NOMO-1 (cell line): ENCODE measurements around the gene CATSPERB.
"Not testable (repeated sequence)": the region's sequence is repeated elsewhere in the genome, so short reads cannot be mapped to it uniquely, and the experiment has no call there.

ENCODE experiments used
- DNase-seq, 2 experiments: peaks; one replicate each; lab custom pipeline; 2025; ENCODE audit not compliant: unreplicated experiment in 2 of 2; lab: John Stamatoyannopoulos, UW

The CATSPERB gene

GRCh38 chr14:91731986-91732385 is at the start of gene CATSPERB:
Gene CATSPERB (minus strand): TSS chr14:91732086. CDS start chr14:91729479, 2,607 bp downstream.
- no peak for DNase-seq

GRCh38 chr14:91780452-91780851 is 48.6 kb upstream of the CATSPERB start:
- peak in 1 of 2 experiments; percentile 48 for DNase-seq

- DNase-seq: no peak
These were observed 46.3 kb upstream of the CATSPERB start for GRCh38 chr14:91778217-91778616.

GRCh38 chr14:91774140-91775096 is 42.5 kb upstream of the CATSPERB start:
- peak in 1 of 2 experiments; percentile 42 for DNase-seq

GRCh38 chr14:91770185-91770584 is 38.3 kb upstream of the CATSPERB start:
- no peak for DNase-seq

- no peak for DNase-seq
These were observed 23.8 kb upstream of the CATSPERB start for GRCh38 chr14:91755570-91756295.

- no peak for DNase-seq
These were observed 22.9 kb upstream of the CATSPERB start for GRCh38 chr14:91754819-91755218.

- no peak for DNase-seq
These were observed 22.3 kb upstream of the CATSPERB start for GRCh38 chr14:91754185-91754584.

GRCh38 chr14:91753501-91754128 is 21.7 kb upstream of the CATSPERB start:
- no peak for DNase-seq

GRCh38 chr14:91752961-91753360 is 21.1 kb upstream of the CATSPERB start:
- DNase-seq: no peak

GRCh38 chr14:91751719-91752118 is 19.8 kb upstream of the CATSPERB start:
- DNase-seq: no peak

GRCh38 chr14:91750634-91751198 is 18.8 kb upstream of the CATSPERB start:
- DNase-seq: no peak

GRCh38 chr14:91749868-91750267 is 18.0 kb upstream of the CATSPERB start:
- DNase-seq: no peak

GRCh38 chr14:91748049-91748448 is 16.2 kb upstream of the CATSPERB start:
- no peak for DNase-seq

GRCh38 chr14:91745344-91745743 is 13.5 kb upstream of the CATSPERB start:
- DNase-seq: no peak

GRCh38 chr14:91744068-91744480 is 12.2 kb upstream of the CATSPERB start:
- DNase-seq: no peak

GRCh38 chr14:91743305-91743653 is 11.4 kb upstream of the CATSPERB start:
- no peak for DNase-seq

GRCh38 chr14:91742621-91743304 is 10.9 kb upstream of the CATSPERB start:
- no peak for DNase-seq

- DNase-seq: not testable (repeated sequence)
These were observed 8.0 kb upstream of the CATSPERB start for GRCh38 chr14:91739867-91740266.

GRCh38 chr14:91737619-91738018 is 5.7 kb upstream of the CATSPERB start:
- DNase-seq: no peak
